NCI-H1092 treated with DMSO at 0.1 percent for 48 hours (cell line): Measurements from ENCODE around the gene TOM1L2.
A peak's percentile ranks its signal among the peaks of the same experiment; 100 is the strongest.

ENCODE experiments used
- DNase-seq: peaks from one replicate; lab custom pipeline; 2025; lab: John Stamatoyannopoulos, UW

Gene TOM1L2

DNA sequence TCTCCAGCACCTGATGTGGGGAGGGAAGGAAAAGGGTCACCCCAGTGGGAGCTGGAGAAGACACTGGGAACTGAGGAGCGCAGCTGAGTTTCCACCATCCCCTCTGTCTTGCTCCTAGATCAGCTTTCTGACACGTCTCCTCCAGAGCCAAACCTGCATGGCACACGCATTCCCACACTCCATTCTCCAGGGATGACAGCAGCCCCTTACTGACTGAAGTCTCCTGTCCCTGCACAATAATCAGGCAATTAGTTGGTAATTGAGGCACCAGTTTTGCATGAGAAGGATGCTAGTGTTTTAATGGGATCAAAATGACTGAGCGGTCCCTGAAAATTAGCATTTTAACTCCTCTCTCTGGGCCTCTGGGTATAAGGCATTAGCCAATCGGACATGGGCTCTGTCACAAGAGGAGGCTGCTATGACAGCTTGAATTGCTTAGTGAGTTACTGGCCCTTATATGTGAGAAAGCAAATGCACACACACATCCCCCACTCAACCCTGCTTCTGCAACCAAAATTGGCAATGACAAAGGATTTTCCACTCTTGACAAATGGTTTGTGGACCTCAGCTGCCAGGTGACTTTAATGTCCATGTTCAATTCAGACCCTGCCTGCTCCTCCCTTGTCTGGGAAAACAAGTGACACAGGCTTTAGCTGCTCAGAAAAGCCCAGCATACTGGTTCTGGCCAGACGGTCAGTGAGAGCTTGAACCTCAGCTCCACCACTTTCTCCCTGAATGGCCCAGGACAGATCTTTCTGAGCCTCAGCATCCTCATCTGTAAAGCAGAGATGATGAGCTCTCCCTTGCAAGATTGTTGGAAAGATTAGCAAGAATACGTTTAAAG, 78.2 kb downstream of the TOM1L2 start:
- DNase-seq = no peak

DNA sequence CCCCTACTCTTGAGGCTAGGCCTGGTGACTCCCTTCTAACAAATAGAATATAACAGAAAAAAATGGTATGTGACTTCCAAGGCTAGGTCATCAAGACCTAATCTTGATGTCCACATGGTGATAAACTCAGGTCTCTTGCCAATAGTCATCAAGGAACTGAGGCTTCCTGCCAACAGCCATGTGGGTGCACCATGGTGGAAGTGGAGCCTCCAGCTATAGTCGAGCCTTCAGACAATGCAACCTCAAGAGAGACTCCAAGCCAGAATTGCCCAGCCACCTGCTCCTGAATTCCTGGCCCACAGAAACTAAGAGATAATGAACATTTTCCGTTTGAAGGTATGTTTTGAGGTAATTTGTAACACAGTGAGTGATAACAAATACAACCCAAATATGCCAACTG, 79.5 kb downstream of the TOM1L2 start:
- DNase-seq = no peak

DNA sequence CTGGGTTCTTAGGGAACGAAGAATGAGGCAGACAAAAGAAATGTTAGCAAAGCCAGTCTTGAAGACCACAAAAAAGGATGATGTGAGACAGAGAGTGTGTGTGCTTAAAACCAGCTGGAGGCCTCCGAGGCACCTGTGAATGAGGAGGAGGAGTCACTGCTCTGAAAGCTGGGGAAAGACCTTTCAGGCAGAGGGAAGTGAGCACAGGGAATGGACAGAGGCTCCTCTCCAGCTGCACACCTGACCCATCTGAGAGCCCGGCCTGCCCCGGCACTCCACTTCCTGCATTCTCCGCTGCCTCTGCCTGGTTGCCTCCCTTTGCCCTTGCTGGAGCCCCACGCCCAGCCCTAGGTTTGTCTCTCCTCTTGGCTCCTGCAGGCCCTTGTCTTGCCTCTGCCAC, 80.2 kb downstream of the TOM1L2 start:
- DNase-seq = no peak

DNA sequence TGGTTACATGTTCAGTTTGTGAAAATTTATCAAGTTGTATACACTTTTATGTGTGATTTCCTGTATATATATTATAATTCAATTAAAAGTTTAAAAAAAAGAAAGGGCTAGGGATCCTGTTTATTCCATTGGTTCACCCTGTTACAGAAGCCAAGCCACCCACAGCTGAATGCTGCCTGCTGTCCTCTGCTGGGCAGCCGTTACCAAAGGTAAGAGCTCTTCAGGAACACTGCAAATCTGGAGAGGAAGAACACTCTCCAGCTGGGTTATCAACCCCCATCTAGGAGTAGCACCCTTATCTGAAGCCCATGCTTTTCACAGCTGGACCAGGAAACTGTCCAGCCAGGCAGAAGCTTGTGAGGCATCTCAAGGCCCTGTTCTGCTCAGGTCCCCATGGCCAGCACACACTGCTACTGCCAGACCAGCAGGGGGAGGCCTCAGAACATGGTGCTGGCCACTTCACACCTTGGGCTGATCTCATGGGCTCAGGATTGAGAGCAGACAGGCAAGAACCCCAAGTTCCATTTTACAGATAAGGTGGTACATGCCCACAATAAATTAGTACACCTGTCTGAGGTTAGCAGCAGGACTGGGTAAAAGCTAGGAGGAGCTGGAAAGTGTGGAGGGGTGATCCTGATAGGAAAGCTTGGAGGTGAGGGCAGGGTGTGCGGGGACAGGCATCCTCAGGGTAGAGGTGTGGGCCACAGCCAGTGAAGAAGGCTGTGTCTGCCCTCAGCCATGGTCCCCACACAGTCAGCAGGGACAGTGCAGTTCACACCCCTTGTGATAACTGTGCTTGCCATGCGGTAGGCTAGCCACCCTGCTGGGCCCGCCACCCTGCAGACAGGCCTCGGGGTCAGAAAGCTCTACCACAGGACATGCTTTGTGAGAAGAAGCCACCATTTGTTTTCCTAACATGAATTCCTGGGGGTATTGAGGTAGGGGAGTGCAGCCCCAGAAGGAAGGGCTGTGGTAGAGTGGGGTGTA, 81.1 kb downstream of the TOM1L2 start:
- DNase-seq = peak; percentile 8

DNA sequence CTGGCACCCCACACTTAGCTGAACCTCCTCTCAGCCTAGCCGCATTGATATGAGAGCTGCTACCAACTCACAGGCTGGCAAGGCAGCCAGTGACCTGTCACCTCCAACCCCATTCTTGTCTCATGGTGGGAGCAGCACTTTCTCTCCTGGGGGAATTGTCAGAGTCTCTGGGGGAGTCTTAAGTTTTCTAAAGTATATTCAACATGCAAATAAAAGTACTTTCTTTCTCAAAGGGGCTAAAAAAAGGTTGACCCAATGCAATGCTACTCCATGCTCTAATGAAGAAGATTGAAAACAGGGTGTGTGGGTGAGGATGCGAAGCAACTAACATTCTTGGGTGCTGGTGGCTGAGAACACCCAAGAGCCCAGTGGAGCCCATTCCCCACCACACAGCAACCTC, 82.3 kb downstream of the TOM1L2 start:
- DNase-seq = no peak

DNA sequence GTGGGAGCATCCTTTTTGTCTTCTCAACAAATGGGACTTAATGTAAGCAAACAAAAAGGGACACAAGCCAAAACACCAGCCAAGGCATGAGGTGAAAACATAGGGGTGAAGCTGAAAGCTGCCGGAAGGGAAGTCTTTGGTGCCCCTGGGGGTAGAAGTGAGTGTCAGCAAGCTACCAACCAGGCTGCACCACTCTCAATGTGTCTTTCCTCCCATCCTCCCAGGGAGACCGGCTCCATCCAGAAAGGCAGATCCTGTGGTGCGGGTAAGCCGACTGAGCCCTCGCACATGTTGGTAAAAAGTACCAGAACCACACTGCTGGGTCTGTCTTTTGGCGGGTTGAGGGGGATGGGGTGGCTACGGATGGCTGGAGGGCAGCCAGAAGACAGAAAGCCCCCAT, 83.4 kb downstream of the TOM1L2 start:
- DNase-seq = no peak

DNA sequence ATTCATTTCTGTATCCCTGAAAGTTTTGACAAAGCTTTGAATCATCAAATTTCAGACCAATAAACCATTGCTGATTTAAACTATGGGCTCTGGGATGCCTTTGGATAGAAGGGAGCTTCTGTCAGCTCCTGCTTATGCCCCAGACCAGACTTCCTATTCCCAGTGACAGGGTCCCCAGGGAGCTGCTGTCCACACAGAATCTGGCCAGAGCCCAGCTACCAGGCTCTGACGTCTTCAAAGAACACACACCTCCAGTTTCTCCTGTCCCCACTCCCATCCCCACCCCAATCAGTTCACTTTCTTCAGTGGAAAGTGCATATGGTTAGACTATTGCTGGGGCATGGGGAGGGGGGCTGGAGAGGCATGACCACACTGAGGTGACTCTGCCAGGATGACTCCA, 83.8 kb downstream of the TOM1L2 start:
- no peak for DNase-seq

DNA sequence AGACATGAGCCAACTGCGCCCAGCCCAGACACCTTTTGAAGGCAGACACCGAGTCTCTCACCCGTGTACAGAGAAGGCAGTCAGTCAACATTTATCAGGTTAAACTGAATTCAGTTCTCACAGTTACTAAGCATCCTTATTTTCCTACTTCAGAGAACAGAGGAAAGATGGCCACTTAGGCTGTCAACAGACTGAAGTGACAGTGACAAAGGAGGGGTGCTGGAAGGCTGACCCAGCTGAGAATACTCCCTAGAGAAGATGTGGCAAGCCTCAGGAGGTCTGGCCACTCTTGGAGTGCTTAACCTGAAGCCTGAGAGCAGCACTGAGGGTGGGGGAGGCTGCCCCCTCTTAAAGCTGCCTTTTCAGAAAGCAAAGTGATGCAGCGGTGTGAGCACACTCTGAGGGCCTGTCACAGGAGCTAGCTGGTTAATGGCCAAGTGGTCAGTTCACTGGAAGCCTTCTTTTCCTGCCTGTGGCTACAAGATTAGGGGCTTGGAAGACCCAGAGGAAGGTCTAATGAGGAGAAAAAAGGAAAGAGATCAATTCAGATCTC, 84.4 kb downstream of the TOM1L2 start:
- no peak for DNase-seq

DNA sequence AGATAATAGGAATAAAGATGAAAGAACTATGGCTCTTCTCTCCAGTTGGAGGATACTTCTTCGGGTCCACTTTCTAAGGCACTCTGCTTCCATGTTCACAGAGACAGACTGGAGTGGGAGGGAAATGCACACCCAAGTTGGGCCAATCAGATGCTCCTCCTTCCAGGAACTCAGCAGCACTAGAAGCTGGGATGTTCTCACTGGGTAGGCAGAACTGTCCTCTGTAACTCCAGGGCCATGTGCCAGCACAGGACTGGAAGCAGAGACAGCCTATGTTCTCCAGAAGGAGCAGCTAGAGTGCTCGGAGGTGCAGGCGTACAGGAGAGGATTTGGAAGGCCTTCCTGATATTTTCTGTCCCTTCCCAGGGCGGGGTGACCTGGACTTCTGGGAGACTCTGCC, 85.5 kb downstream of the TOM1L2 start:
- DNase-seq = no peak

DNA sequence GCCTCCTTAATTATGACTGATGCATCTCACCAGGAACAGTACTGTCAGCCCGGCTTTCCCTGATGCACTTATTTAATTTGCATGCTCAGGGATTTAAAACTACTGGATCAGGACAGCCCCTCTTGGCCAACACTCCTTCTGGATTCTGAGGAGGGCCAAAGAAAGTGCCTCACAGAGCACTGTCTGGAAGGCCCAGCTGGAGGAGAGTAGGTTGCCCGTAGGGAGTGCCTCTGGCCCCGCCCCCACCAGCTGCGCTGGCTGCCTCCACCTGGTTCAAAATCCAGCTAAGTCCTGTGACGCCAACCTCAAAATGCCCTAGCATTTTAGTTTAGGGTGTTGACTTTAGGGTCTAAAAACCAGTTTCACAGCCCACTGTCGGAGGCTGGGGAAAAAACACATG, 86.0 kb downstream of the TOM1L2 start:
- no peak for DNase-seq

DNA sequence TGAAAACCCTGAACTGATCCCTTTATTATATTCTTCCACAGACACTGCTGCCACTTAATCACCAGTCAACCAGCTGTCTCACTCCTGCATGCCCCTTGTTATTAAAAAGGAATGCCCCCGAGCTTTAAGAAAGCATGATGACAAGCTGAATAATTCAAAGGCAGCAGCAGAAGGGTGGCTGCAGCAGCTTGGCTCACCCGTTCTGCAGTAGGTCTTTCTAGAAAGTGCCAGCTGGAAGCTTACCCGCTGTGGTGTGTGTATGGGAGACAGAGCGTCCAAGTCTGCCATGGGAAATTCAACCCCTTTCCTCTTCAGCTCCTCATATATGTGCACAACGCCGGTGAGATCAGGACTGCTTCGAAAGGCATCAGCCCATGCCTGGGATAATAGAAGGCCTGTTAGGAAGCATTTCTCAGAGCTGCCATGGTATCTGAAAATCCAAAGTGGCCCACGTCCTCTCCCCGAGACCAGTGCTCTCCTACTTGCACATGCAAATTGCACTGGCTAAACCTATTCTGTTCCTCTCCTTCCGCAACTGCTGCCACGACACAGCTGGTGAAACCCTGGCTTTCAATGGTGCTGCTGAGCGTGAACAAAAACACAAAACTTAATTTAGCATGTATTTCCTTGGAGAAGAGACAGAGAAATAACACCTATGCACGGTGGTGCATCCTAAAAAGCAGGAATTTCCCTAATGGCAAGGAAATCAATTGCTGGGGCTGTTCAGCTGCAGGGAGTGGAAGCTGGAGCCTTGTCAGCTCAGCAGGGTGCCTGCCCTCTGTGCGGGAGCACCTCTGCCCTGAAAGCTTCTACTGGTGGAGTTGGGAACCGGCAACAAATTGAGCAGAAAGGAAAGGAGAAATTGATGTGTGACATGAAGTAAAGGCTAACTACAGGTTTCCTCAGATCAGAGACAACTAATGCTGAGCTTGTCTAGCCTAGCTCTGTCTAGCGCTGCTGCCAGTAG, 87.5 kb downstream of the TOM1L2 start:
- DNase-seq = no peak

DNA sequence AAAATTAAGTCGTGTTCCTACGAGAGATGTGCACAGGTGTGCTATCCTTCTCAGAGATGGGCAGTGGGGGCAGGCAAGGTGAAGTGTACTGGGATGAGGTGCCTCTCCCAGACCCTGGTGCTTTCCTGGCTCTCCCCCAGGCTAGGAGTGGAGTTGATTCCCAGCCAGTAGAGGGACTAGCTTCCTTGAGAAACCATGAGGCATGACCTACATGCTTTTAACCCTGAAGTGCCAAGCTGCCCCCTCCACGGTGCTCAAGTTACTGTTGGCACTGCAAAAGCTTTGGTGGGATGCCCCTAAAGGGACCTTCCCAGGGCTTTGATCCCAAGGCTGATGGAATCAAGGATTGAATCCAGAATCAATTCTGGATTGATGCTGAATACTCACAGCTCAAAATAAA, 88.4 kb downstream of the TOM1L2 start:
- no peak for DNase-seq

DNA sequence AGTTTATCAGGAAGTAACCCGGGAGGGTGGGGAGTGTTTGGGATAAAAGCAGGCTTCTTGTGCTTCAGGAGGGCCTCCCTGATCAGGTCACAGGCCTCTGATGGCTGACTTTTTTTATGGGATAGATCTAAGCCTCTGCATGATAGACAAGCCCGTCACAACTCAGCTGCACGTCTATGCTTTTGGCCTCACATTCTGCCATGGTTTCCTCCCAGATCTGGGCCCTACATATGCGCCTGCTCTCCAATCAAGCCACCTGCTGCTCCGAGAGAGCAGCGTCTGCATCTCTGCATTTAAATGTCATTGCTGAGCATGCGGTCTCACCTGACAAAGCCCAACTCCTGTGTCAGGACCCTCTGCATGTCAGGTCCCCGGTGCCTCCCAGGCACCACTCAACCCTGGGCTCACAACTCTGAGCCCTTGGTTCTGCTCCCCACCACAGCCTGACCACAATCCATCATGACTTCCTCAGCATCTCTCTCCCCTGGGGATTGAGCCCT, 90.1 kb downstream of the TOM1L2 start:
- DNase-seq = no peak

DNA sequence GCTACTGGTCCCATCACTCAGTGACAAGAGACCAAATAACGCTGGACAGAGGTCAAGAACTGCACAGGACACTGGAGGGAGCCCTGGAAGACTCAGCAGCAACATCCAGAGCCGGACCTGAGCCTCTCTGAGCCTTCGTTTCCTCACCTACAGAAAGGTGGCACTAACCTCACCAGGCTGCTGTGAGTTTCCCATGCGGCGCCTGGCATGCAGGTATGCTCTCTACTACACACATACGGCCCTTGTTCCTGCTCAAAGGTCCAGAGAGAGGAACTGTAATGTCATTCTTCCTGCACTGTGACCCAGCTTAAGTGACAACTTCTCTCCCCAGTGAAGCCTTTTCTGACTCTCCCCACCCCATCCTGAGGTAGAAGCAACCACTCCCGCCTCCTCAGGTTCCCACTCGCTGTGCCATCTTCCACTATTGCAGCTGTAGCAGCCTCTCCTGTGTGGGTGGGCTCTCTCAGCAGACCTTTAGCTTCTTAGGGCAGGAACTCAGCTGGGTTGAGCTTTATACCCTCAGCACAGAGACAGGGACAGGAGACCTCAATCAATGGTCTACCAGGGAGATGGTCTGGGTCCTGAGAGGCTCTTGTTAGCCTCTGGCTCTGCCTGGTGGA, 91.5 kb downstream of the TOM1L2 start:
- no peak for DNase-seq

DNA sequence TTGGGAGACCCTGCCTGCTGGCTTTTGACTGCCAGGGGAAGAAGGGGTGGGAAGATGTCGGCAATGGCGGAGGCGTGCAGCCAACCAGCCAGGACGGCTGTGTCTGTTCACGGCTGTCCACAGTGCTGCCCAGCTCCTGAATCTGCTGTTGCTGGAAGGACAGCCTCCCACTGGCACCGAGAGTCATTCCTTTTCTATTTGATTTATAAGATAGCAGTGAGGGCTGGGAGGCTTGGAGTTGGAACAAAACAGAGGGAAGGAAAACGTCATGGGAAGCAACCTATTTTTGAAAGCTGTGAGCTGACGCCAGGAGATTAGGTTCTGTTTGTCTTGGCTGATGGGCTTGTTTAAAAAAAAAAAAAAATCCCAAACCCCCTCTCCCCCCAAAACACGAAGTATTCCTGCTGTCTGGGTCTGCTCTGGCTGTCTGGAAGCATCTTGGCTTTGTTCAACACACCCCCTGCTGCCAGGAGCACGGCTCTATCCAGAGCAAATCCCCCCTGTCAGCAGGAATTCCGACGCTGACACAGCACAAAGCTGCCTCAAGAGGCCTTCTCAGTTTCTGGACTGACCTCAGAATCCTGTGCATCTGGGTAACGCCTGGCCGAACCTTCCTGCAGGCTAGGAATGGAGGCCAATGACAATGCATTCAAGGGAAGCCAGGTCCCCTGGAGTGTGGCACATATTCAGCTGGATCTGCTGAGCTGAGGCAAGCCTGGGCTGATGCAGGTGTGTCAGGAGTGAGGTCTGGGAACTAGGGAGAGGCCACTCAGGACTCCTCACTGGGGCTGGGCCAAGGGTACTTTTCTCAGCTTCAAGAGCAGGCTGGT, 94.5 kb downstream of the TOM1L2 start:
- peak; percentile 61 for DNase-seq

DNA sequence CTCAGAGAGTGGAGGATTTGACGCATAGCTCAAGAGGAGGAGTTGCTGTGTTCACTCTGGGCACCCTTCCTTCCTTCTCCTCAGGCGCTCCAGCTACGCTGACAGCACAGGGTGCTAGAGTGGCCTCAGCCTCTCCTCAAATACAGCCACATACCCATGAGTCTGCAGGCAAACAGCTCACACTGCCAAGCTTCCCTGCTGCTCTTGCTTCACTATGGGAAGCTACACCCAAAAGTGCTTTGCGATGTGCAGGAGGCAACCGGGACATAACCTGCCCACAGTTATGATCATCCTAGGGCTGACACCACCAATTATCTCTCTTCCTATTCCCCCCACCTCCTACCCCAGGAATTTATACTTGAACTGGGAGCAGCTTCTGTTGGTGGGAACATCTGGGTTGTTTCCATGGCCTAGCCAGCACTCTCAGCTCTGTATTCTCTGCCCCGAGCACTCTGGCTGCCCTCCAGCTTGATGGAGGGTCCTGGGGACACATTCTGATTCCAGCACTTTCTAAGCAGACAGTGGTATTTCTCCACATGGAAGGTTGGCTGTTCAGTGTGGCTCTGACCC, 95.2 kb downstream of the TOM1L2 start:
- DNase-seq = no peak

DNA sequence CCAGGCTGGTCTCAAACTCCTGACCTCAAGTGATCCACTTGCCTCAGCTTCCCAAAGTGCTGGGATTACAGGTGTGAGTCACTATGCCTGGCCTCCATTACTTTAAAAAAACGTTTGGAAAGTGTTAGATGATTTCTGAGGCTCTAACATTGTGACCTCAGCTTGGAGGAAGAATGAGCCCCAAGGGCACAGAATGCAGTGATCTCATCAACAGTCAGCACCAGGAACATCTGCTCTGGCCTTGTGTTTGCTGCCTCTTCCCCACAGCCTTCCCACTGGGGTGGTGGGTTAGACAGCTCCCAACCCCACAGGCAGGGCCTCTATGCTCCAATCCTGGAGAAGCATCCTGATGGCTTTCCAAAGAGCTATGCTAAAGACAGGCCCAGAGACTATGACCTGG, 97.7 kb downstream of the TOM1L2 start:
- no peak for DNase-seq

DNA sequence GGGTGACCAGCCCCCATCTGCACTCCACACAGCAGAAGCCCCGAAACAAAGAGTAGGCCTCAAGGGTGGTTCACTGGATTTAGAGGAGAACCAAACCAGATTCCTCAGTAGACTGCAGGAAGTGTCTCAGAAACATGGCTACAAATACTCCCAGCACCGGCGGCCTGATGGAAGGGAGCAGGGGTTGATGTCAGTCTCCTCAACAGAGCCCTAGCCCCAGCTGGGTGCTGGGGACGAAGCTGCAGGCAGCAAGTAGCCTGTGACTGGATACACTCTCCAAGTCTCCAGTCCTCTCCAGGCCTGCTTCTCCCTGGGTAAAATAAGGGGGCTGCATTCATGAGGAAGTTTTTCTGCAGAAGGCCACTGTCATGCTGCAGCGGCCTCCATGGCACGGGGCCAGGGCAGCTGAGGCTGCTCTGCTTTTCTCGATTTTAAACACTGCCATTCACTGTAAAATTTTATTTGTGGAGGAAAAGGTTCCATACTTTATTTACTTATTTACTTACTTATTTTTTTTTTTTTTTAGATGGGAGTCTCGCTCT, 98.7 kb downstream of the TOM1L2 start:
- DNase-seq = no peak
